Upper lobe of right lung (tissue), 1 donor: Measurements from ENCODE around the gene KLRC2. TPM values are rescaled to one million over a fixed set of nuclear protein-coding genes. Genes with fewer than 3 reads are reported as not detected.

Experiments
- ATAC-seq: fragments of 200-7000 bp; cut with Tn5 transposase; one replicate; pipeline ENCODE4 v1.9.1; 2020; ENCODE audit warnings: mild to moderate bottlenecking, moderate library complexity
- DNase-seq: peaks from one replicate; pipeline ENCODE4 v3.0.0-alpha.2; 2020
- H3K27ac ChIP-seq: fragments of 200-600 bp; one replicate; pipeline ENCODE4 v1.8.0; 2022
- H3K27me3 ChIP-seq: fragments of 200-600 bp; one replicate; pipeline ENCODE4 v1.8.0; 2022; ENCODE audit warnings: mild to moderate bottlenecking
- H3K36me3 ChIP-seq: fragments of 200-600 bp; one replicate; pipeline ENCODE4 v1.8.0; 2022
- H3K4me1 ChIP-seq: fragments of 200-600 bp; one replicate; pipeline ENCODE4 v1.8.0; 2022
- H3K4me3 ChIP-seq: fragments of 200-600 bp; one replicate; pipeline ENCODE4 v1.8.0; 2022; ENCODE audit warnings: mild to moderate bottlenecking
- H3K9me3 ChIP-seq: fragments of 200-600 bp; one replicate; pipeline ENCODE4 v1.8.0; 2022
- CTCF ChIP-seq: fragments of 200-600 bp; IDR thresholded peaks from one replicate; pipeline ENCODE4 v1.8.0; 2022; ENCODE audit warnings: antibody characterized with exemption
- intact Hi-C: fragments of 100-400 bp; cut with DNase I; formaldehyde crosslinking; loops from one replicate; pipeline ENCODE4 v1.11.0; 2022
- total RNA-seq: library from RNA; stranded (reverse); fragmentation: NEBNext Ultra II Directional; extraction: Animal tissue kit (Norgen Biotek cat#: 25700); gene quantifications from one replicate; pipeline ENCODE4 v1.2.1, GENCODE V29; 2021
- donor health status: DM: no; HTN: yes; CAD: no; lungs with severe emphysema.

Gene KLRC2
- total RNA-seq, 1 donor from 2014 or later = 2.8 TPM

- Histone ChIP-seq H3K36me3 (no peaks in the 10 kb centered on the region), H3K27me3 (no peaks in the 10 kb centered on the region), H3K27ac (no peak overlapping the region), H3K9me3 (no peaks in the 10 kb centered on the region), H3K4me3 (no peak overlapping the region), H3K4me1 (peaks cover 3% of the 10 kb centered on the region)
- no peak for TF ChIP-seq CTCF
- no peak for DNase-seq
- intact Hi-C loops = no loop called here
- no peak for ATAC-seq
These were observed 49.0 kb downstream of the KLRC2 start for GRCh38 chr12:10386857-10387256.

DNA sequence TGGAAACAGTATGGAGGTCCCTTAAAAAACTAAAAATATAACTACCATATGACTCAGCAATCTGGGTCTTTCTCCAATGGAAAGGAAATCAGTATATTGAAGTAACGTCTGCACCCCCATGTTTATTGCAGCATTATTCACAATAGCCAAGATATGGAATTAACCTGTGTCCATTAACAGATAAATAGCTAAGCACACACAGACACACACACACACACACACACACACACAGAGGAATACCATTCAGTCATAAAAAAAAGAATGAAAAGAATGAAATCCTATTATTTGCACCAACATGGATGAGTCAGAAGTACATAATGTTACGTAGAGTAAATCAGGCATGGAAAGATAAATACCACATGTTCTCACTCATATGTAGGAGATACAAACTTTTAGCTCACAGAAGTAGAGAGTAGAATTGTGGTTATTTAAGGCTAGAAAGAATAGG lies 50.6 kb downstream of the KLRC2 start:
- no peak for TF ChIP-seq CTCF
- Histone ChIP-seq H3K36me3 (no peaks in the 10 kb centered on the region), H3K4me1 (no peaks in the 10 kb centered on the region), H3K4me3 (peak overlapping the region; percentile 2), H3K27me3 (no peaks in the 10 kb centered on the region), H3K27ac (no peak overlapping the region), H3K9me3 (no peaks in the 10 kb centered on the region)
- DNase-seq (no peak), ATAC-seq (no peak)
- intact Hi-C loops = no loop called here

DNA sequence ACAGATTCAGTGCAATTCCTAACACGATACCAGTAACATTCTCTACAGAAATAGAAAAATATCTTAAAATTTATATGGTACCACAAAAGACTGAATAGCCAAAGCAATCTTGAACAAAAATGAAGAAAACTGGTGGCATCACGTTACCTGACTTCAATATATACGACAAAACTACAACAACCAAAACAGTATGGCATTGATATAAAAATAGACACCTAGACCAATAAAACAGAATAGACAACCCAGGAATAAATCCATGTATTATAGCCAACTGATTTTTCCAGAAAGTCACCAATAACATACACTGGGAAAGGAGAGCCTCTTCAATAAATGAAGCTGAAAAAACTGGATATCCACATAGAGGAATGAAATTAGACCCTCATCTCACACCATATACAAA lies 51.6 kb downstream of the KLRC2 start:
- no peak overlapping the region for H3K27ac ChIP-seq
- intact Hi-C loops = no loop called here
- H3K27me3 ChIP-seq = no peaks in the 10 kb centered on the region
- no peaks in the 10 kb centered on the region for H3K9me3 ChIP-seq
- no peak overlapping the region for H3K4me3 ChIP-seq
- no peak for ATAC-seq
- no peak for DNase-seq
- no peak for TF ChIP-seq CTCF
- no peaks in the 10 kb centered on the region for H3K4me1 ChIP-seq
- H3K36me3 ChIP-seq = no peaks in the 10 kb centered on the region

DNA sequence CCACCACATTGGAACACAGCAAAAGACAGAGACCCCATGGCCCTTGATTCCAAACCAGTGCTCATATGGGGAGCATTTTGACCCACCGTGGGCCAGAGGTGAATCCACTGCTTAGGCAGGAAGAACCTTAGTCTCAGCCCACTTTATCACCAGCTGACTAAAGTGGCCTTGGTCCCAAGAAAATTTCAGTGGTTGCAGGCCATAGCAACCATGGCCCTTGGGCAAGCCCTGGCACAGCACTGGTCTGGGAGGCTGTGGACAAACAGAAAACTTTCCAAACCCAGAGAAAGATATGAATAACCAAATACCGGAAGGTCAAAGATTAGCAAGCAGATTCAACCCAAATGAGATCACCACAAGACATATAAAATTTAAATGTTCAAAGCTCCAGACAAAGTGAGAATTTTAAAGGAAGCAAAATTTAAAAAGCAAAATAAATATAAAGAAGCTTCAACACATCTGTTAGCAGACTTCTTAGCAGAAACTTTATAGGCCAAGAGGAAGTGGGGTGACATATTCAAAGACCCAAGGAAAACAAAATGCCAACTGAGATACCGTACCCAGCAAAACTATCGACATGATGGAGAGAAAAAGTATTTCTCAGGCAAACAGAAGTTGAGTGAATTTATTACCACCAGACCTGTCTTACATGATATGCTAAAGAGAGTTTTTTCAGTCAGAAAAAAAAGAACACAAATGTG lies 53.7 kb downstream of the KLRC2 start:
- H3K4me1 ChIP-seq = no peaks in the 10 kb centered on the region
- H3K4me3 ChIP-seq = no peak overlapping the region
- H3K27ac ChIP-seq = no peak overlapping the region
- DNase-seq (no peak), ATAC-seq (no peak)
- H3K9me3 ChIP-seq = no peaks in the 10 kb centered on the region
- TF ChIP-seq CTCF = no peak
- intact Hi-C loops = no loop called here
- H3K27me3 ChIP-seq = no peaks in the 10 kb centered on the region
- no peaks in the 10 kb centered on the region for H3K36me3 ChIP-seq

Other genes starting within 250 kb of the KLRC2 start
- 114 TPM for gene GABARAPL1, start 223.1 kb downstream of the KLRC2 start, total RNA-seq
- 13.3 TPM for gene KLRD1, start 128.1 kb downstream of the KLRC2 start, total RNA-seq
- gene KLRK1, start 46.0 kb downstream of the KLRC2 start, total RNA-seq = 8.1 TPM
- gene KLRC4, start 26.3 kb downstream of the KLRC2 start, total RNA-seq = 1.9 TPM
- gene KLRC3, start 15.4 kb downstream of the KLRC2 start, total RNA-seq = not detected
- 2.5 TPM for gene KLRC1, start 17.4 kb upstream of the KLRC2 start, total RNA-seq
- 0.52 TPM for gene EIF2S3B, start 69.9 kb upstream of the KLRC2 start, total RNA-seq
- gene MAGOHB, start 177.6 kb upstream of the KLRC2 start, total RNA-seq = 21.3 TPM
- gene STYK1, start 238.0 kb upstream of the KLRC2 start, total RNA-seq = 0.93 TPM